ENCODE measurements around the gene CBL. TPM values are rescaled to one million over a fixed set of nuclear protein-coding genes. Genes with fewer than 3 reads are reported as not detected.

CBL gene
- total RNA-seq, 2 experiments from 2014 or later: 29.3 to 33.2 TPM

GRCh38 chr11:119334174-119334930, 128.2 kb downstream of the CBL start, which contains the start of gene RNF26:
Gene RNF26 (plus strand): TSS chr11:119334527. CDS start chr11:119335123, 596 bp downstream.
- peak within 1 kb of the TSS; percentile 99 for H3K4me3 Mint-ChIP-seq
- peaks cover 7% of the 10 kb centered on the region for H3K36me3 Mint-ChIP-seq (ENCODE audit: low read depth)
- ChIA-PET POLR2A (interaction anchor here (0.5 to 0.7 kb wide), 5 partner anchors 14 to 731 kb away, joined by 3 to 7 read pairs (median 3); no protein-coding TSS in a partner anchor), CTCF (interaction anchor here (0.6 to 1.6 kb wide), 5 partner anchors 9 to 198 kb away, joined by 3 to 4 read pairs (median 4); no protein-coding TSS in a partner anchor)
- peaks cover 7% of the 10 kb centered on the region for H3K27me3 Mint-ChIP-seq
- peak; percentile 96 for ATAC-seq
- peak; percentile 96 for DNase-seq
- H3K9me3 Mint-ChIP-seq (ENCODE audit: low read depth): no peaks in the 10 kb centered on the region
- peak within 1 kb of the TSS; percentile 99 for H3K27ac Mint-ChIP-seq
- intact Hi-C loops (cut with DNase I, micrococcal nuclease): loop anchor here (1.0 kb wide), 8 partner anchors 11 to 304 kb away; partner anchors contain the start of genes CBL (in 1 of the 2), HINFP (in 1 of the 2), SLC37A4 (in 1 of the 2) and USP2 (in 1 of the 2)
- peaks cover 29% of the 10 kb centered on the region for H3K4me1 Mint-ChIP-seq

GRCh38 chr11:119335091-119335654, 129.0 kb downstream of the CBL start:
- Mint-ChIP-seq H3K27ac (peak overlapping the region; percentile 99), H3K36me3 (ENCODE audit: low read depth) (peaks cover 7% of the 10 kb centered on the region), H3K4me3 (peak overlapping the region; percentile 99), H3K9me3 (ENCODE audit: low read depth) (no peaks in the 10 kb centered on the region), H3K4me1 (peaks cover 29% of the 10 kb centered on the region), H3K27me3 (peaks cover 9% of the 10 kb centered on the region)
- ATAC-seq: no peak
- ChIA-PET POLR2A (interaction anchor here (0.6 kb wide), 1 partner anchor 20 kb away, joined by 3 read pairs; no protein-coding TSS in a partner anchor), CTCF (interaction anchor here (1.4 kb wide), 2 partner anchors 8 to 21 kb away, joined by 4 read pairs; no protein-coding TSS in a partner anchor)
- DNase-seq: no peak
- intact Hi-C loops (cut with DNase I, micrococcal nuclease): loop anchor here in 1 of 2 experiments (5.0 kb wide), 1 partner anchor 137 kb away; no protein-coding TSS in a partner anchor

- ChIA-PET POLR2A (interaction anchor here (0.6 kb wide), 1 partner anchor 19 kb away, joined by 3 read pairs; no protein-coding TSS in a partner anchor), CTCF (interaction anchor here (1.4 to 1.6 kb wide), 2 partner anchors 20 to 139 kb away, joined by 4 to 5 read pairs; no protein-coding TSS in a partner anchor)
- ATAC-seq (no peak), DNase-seq (no peak)
- intact Hi-C loops (cut with DNase I, micrococcal nuclease): loop anchor here in 1 of 2 experiments (5.0 kb wide), 1 partner anchor 136 kb away; no protein-coding TSS in a partner anchor
- H3K9me3 Mint-ChIP-seq (ENCODE audit: low read depth): no peaks in the 10 kb centered on the region
- H3K27ac Mint-ChIP-seq: peak overlapping the region; percentile 99
- peak overlapping the region; percentile 99 for H3K4me3 Mint-ChIP-seq
- H3K36me3 Mint-ChIP-seq (ENCODE audit: low read depth): peaks cover 7% of the 10 kb centered on the region
- peaks cover 31% of the 10 kb centered on the region for H3K4me1 Mint-ChIP-seq
- peaks cover 11% of the 10 kb centered on the region for H3K27me3 Mint-ChIP-seq
Observed at GRCh38 chr11:119335655-119336543, 129.8 kb downstream of the CBL start.

- CTCF ChIA-PET: interaction anchor here (0.6 to 3.7 kb wide), 17 partner anchors 13 to 454 kb away, joined by 3 to 69 read pairs (median 5); partner anchors contain the start of genes CENATAC and USP2
- no peak for DNase-seq
- POLR2A ChIA-PET: interaction anchor here (0.5 kb wide), 1 partner anchor 174 kb away, joined by 3 read pairs; no protein-coding TSS in a partner anchor
- Mint-ChIP-seq H3K4me1 (peaks cover 34% of the 10 kb centered on the region), H3K27me3 (peaks cover 18% of the 10 kb centered on the region), H3K36me3 (ENCODE audit: low read depth) (peaks cover 7% of the 10 kb centered on the region), H3K27ac (no peak overlapping the region), H3K4me3 (peak overlapping the region; percentile 99), H3K9me3 (ENCODE audit: low read depth) (no peaks in the 10 kb centered on the region)
- no peak for ATAC-seq
- intact Hi-C loops (cut with DNase I, micrococcal nuclease): loop anchor here in 1 of 2 experiments (5.0 kb wide), 1 partner anchor 135 kb away; no protein-coding TSS in a partner anchor
Observed at GRCh38 chr11:119336744-119337469, 130.8 kb downstream of the CBL start.

- POLR2A ChIA-PET: interaction anchor here (0.5 to 1.3 kb wide), 6 partner anchors 19 to 530 kb away, joined by 3 to 5 read pairs (median 4); a partner anchor contains a TSS
Observed at GRCh38 chr11:119337581-119338317, 131.6 kb downstream of the CBL start.

GRCh38 chr11:119338318-119338890, 132.3 kb downstream of the CBL start:
- intact Hi-C loops (cut with DNase I, micrococcal nuclease): loop anchor here in 1 of 2 experiments (1.0 to 5.0 kb wide), 4 partner anchors 17 to 272 kb away; partner anchors contain the start of genes USP2 and VPS11
- Mint-ChIP-seq H3K4me3 (no peak overlapping the region), H3K4me1 (peaks cover 34% of the 10 kb centered on the region), H3K27ac (no peak overlapping the region), H3K27me3 (peaks cover 24% of the 10 kb centered on the region), H3K9me3 (ENCODE audit: low read depth) (no peaks in the 10 kb centered on the region), H3K36me3 (ENCODE audit: low read depth) (peaks cover 7% of the 10 kb centered on the region)
- DNase-seq: peak; percentile 84
- ChIA-PET CTCF (interaction anchor here (0.5 to 3.7 kb wide), 43 partner anchors 11 to 975 kb away, joined by 3 to 69 read pairs (median 5); partner anchors contain the start of genes C2CD2L, CBL, CENATAC and MCAM), POLR2A (interaction anchor here (0.7 to 1.3 kb wide), 5 partner anchors 18 to 530 kb away, joined by 3 to 5 read pairs (median 4); a partner anchor contains a TSS)
- ATAC-seq: peak; percentile 51

More at GRCh38 chr11:119337581-119338317, 131.6 kb downstream of the CBL start:
- ATAC-seq: no peak
- no peak overlapping the region for H3K27ac Mint-ChIP-seq
- H3K27me3 Mint-ChIP-seq: peaks cover 22% of the 10 kb centered on the region
- CTCF ChIA-PET: interaction anchor here (0.6 to 3.7 kb wide), 46 partner anchors 10 to 974 kb away, joined by 3 to 69 read pairs (median 5); partner anchors contain the start of genes C2CD2L, CBL, CENATAC and MCAM
- H3K4me1 Mint-ChIP-seq: peaks cover 34% of the 10 kb centered on the region
- DNase-seq: no peak
- H3K9me3 Mint-ChIP-seq (ENCODE audit: low read depth): no peaks in the 10 kb centered on the region
- H3K4me3 Mint-ChIP-seq: no peak overlapping the region
- intact Hi-C loops (cut with DNase I, micrococcal nuclease): loop anchor here in 1 of 2 experiments (1.0 to 5.0 kb wide), 4 partner anchors 16 to 271 kb away; partner anchors contain the start of genes USP2 and VPS11
- H3K36me3 Mint-ChIP-seq (ENCODE audit: low read depth): peaks cover 7% of the 10 kb centered on the region

GRCh38 chr11:119338965-119339588, 132.9 kb downstream of the CBL start:
- intact Hi-C loops (cut with DNase I, micrococcal nuclease): loop anchor here in 1 of 2 experiments (1.0 to 5.0 kb wide), 4 partner anchors 18 to 272 kb away; partner anchors contain the start of genes USP2 and VPS11
- CTCF ChIA-PET: interaction anchor here (0.5 to 3.7 kb wide), 26 partner anchors 10 to 975 kb away, joined by 3 to 69 read pairs (median 6); partner anchors contain the start of genes C2CD2L, CBL, MCAM and THY1
- Mint-ChIP-seq H3K9me3 (ENCODE audit: low read depth) (no peaks in the 10 kb centered on the region), H3K27ac (no peak overlapping the region), H3K36me3 (ENCODE audit: low read depth) (peaks cover 7% of the 10 kb centered on the region), H3K27me3 (peaks cover 27% of the 10 kb centered on the region), H3K4me1 (peaks cover 34% of the 10 kb centered on the region), H3K4me3 (peak overlapping the region; percentile 21)
- POLR2A ChIA-PET: interaction anchor here (1.0 to 1.3 kb wide), 3 partner anchors 18 to 244 kb away, joined by 4 to 5 read pairs (median 4); a partner anchor contains a TSS
- DNase-seq (no peak), ATAC-seq (no peak)

- ChIA-PET POLR2A (no interaction called here), CTCF (interaction anchor here (0.6 to 3.7 kb wide), 9 partner anchors 8 to 274 kb away, joined by 3 to 69 read pairs (median 3); no protein-coding TSS in a partner anchor)
- peaks cover 34% of the 10 kb centered on the region for H3K4me1 Mint-ChIP-seq
- peak; percentile 18 for ATAC-seq
- peak overlapping the region; percentile 21 for H3K4me3 Mint-ChIP-seq
- peaks cover 27% of the 10 kb centered on the region for H3K27me3 Mint-ChIP-seq
- H3K27ac Mint-ChIP-seq: no peak overlapping the region
- peak; percentile 70 for DNase-seq
- intact Hi-C loops (cut with DNase I, micrococcal nuclease): loop anchor here in 1 of 2 experiments (2.0 to 5.0 kb wide), 2 partner anchors 133 to 273 kb away; partner anchors contain the start of gene VPS11
- H3K9me3 Mint-ChIP-seq (ENCODE audit: low read depth): no peaks in the 10 kb centered on the region
- peaks cover 7% of the 10 kb centered on the region for H3K36me3 Mint-ChIP-seq (ENCODE audit: low read depth)
Observed at GRCh38 chr11:119339589-119340334, 133.6 kb downstream of the CBL start.
